ENCODE measurements around the gene ANO4.
"Not testable (repeated sequence)": the region's sequence is repeated elsewhere in the genome, so short reads cannot be mapped to it uniquely, and the experiment has no call there.

The ANO4 gene

DNA sequence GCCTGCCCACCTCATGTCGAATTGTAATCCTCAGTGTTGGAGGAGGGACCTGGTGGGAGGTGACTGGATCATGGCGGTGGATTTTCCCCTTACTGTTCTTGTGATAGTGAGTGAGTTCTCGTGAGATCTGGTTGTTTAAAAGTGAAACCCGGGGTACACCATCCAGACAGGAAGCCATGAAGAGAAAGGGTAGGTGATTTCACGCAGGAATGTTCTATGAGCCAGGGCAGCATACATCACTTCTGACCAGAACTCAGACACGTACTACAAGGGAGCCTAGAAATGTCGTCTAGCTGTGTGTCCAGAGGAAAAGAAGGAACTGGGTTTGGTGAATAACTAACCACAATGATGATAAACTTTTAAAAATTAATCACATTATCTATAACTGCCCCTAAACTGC lies 80.6 kb downstream of the ANO4 start:
- no peak for DNase-seq (ENCODE audit: low read depth)

DNA sequence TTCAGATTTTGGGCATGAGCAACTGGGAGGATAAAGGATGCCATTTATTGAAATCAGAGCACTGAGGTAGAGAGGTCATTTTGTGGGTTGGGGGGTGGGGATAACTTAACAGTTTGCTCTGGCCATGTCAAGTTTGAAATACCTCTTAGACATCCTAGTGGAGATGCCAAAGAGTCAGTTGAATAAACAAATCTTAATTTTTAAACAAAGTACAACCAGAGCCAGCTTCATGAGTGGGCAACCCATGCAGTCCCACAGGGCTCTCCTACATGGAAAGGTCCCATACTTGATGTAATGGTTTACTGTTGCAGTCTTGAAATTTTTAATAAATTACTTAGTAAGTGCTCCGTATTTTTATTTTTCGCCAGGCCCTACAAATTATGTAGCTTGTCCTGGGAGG lies 81.2 kb downstream of the ANO4 start:
- DNase-seq (ENCODE audit: low read depth), result no peak

GRCh38 chr12:100877776-100878175 lies 83.2 kb downstream of the ANO4 start:
- DNase-seq (ENCODE audit: low read depth), result no peak

DNA sequence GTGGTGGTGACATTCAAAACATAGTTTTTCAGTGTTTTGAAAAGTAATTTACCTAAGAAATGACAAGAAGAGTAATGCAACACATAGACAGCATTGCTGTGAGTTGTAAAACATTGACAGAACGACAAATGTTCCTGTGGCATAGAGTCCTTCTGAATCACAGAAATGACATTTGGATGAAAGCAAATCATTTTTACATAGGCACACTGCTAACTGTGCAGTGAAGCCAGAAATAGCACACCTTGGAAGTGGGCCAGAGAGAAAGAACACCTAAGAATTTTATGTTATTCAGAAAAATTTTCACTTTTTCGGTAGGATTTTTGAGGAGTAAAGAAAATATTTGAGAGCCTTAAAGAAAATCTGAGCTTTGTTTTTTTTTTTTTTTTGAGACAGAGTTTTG lies 100.6 kb downstream of the ANO4 start:
- no peak for DNase-seq (ENCODE audit: low read depth)

DNA sequence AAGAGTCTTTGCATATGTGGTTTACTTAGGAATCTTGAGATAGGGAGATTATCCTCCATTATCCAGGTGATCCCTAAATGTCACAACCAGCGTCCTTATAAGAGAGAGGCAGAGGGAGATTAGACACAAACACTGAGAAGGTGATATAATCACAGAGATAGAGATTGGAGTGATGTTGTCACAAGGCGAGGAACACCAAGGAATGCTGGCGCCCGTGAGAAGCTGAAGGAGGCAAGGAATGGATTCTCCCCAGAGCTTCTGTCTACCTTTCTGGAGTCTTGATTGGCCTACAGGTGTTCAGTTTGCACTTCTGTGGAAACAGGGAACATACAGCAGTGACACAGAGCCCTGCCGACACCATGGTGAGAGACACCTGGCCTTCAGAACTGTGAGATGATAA lies 101.6 kb downstream of the ANO4 start:
- no peak for DNase-seq (ENCODE audit: low read depth)

- DNase-seq (ENCODE audit: low read depth), result no peak
Measured at GRCh38 chr12:100897240-100897639, 102.7 kb downstream of the ANO4 start.

GRCh38 chr12:100899301-100899700 lies 104.7 kb downstream of the ANO4 start:
- no peak for DNase-seq (ENCODE audit: low read depth)

DNA sequence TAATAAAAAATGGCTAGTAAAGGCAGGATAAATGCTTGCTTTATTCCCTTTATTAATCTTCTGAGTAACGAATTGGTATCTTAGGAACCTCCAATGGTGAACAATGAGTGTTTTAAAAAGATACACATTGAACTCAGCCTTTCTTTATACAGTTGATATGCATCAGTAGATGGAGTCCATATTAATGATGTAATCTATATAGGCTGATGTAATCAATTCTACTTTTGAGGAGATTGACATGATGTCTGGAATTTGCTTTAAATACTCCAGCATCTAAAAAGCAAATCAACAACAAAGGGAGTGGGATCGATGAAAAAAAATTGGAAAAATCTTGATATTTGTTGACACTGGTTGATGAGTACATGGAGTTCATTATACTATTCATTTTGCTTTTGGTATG lies 106.2 kb downstream of the ANO4 start:
- no peak for DNase-seq (ENCODE audit: low read depth)

DNA sequence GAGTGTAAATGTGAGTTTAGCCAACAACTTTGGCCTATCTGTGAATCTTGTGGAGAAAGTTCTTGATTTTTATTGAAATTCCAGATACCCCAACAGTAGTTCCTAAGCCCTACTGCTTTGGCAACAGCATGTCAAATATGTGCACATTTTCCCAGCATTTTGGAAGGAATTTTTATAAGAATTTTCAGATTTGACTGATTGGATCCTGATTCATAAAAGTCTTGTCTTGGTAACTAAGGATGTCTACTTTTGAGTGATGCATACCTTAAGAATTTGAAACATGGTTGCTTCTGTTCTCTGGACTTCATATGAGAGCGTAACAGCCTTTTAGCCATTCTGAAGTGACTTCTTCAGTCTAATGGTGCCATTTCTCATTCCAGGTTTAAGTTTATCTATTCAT lies 106.7 kb downstream of the ANO4 start:
- DNase-seq (ENCODE audit: low read depth), result no peak

DNA sequence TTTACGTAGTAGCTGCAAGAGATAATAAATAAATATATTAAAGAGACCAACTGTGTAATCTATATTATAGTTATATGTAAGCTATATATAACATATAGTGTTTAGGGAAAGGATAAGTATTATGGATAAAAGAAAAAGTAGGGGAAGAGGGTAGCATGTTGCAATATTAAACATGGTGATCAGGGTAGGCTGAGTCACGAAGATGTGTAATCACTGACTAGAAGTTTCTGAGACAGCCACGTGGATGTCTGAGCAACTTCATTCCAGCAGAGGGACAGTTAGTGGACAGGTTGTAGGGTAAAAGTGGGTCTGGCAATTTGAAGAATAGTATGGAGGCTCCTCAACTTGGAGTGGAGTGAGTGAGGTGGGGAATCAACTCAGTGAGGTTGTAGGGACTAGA lies 109.7 kb downstream of the ANO4 start:
- no peak for DNase-seq (ENCODE audit: low read depth)

GRCh38 chr12:100908501-100908900 lies 113.9 kb downstream of the ANO4 start:
- DNase-seq (ENCODE audit: low read depth), result peak; percentile 61

GRCh38 chr12:100913872-100914592 lies 119.5 kb downstream of the ANO4 start:
- DNase-seq (ENCODE audit: low read depth), result no peak

DNA sequence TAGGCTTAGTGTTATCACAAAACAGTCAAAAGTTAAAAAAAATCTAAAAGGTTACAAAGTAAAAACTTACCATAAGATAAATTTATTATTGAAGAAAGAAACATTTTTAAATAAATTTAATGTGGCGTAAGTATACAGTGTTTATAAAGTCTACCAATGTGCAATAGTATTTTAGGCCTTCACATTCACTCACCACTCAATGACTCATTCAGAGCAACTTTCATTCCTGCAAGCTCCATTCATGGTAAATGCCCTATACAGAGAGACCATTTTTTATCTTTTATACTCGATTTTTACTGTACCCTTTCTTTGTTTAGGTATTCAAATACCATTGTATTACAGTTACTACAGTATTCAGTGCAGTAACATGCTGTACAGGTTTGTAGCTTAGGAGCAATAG lies 124.5 kb downstream of the ANO4 start:
- no peak for DNase-seq (ENCODE audit: low read depth)

- no peak for DNase-seq (ENCODE audit: low read depth)
Measured at GRCh38 chr12:100920493-100920892, 125.9 kb downstream of the ANO4 start.

GRCh38 chr12:100926669-100927248 lies 132.2 kb downstream of the ANO4 start:
- DNase-seq (ENCODE audit: low read depth), result no peak

GRCh38 chr12:100927826-100928225 lies 133.2 kb downstream of the ANO4 start:
- DNase-seq (ENCODE audit: low read depth), result peak; percentile 48

GRCh38 chr12:100932571-100932970 lies 138.0 kb downstream of the ANO4 start:
- no peak for DNase-seq (ENCODE audit: low read depth)

DNA sequence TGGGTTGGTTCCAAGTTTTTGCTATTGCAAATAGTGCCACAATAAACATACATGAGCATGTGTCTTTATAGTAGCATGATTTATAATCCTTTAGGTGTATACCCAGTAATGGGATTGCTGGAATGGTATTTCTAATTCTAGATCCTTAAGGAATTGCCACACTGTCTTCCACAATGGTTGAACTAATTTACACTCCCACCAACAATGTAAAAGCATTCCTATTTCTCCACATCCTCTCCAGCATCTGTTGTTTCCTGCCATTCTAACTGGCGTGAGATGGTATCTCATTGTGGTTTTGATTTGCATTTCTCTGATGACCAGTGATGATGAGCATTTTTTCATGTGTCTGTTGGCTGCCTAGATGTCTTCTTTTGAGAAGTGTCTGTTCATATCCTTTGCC lies 139.0 kb downstream of the ANO4 start:
- not testable (repeated sequence) for DNase-seq (ENCODE audit: low read depth)

- no peak for DNase-seq (ENCODE audit: low read depth)
Measured at GRCh38 chr12:100935929-100936328, 141.4 kb downstream of the ANO4 start.

DNA sequence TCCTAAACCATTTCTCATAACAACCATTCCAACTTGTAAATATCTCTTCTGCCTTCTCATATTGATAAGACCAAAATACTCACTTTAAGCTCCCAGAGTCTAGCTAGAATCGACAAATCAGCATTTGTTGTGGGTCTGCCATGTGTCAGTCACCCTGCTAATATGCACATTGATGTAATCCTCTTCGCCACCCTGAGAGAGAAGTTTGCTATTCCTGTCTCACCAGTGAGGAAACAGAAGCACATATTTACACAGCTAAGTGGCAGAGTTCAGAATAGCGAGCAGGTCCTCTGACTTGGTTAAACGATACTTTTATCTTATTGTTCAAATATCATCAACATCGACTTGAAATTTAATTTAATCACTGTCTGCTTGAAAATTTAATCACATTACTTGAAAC lies 142.1 kb downstream of the ANO4 start:
- DNase-seq (ENCODE audit: low read depth), result no peak

DNA sequence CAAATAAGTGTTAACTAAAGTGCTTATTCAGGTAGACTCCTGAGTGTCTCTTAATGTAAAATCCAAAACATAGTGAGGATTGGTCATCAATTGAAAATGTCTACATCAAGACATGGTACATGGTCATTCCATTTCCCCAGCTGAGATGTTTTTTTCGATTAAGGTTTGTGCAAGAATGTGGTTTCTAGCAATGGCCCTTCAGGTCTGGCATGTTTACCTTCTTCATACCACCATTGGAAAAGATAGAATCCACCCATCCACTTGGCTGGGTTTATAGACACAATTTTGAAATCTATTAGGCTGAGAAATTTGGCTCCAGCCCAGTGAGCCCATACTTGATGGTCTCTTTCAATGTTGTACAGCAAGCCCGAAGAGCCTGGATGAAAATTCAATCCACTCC lies 145.9 kb downstream of the ANO4 start:
- no peak for DNase-seq (ENCODE audit: low read depth)

- DNase-seq (ENCODE audit: low read depth), result no peak
Measured at GRCh38 chr12:100942984-100943749, 148.6 kb downstream of the ANO4 start.

GRCh38 chr12:100951756-100952155 lies 157.2 kb downstream of the ANO4 start:
- no peak for DNase-seq (ENCODE audit: low read depth)

Data from non-pigmented ciliary epithelial cell (primary cell).